Measurements from ENCODE around the gene CENPS. TPM values are rescaled to one million over a fixed set of nuclear protein-coding genes. Genes with fewer than 3 reads are reported as not detected.

Gene CENPS
- total and polyA plus RNA-seq, 9 of the 15 experiments (the other 6 are each of a cell fraction or from before 2014, with no cell fraction given) = 10.2 to 36.0 (median 26.0) TPM

DNA sequence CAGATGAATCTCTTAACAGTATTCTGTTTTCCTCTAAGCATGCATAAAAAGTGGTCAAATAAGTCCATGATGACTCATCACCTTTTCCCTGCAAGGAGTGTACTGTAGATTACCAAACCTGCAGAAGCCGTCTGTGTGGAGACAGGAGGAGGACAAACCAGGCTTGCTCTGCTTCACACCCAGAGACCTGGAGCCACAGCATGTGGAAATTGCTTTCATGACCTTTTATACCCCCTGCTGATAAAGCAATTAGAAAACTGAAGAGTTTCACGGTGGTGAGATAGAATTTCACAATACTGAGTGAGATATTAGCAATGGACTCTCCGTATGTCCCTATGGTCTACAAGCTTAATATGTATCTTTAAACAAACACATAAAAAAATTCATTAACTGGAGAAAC, 29.0 kb downstream of the CENPS start (continued):
- TF ChIP-seq, protein P1, sequence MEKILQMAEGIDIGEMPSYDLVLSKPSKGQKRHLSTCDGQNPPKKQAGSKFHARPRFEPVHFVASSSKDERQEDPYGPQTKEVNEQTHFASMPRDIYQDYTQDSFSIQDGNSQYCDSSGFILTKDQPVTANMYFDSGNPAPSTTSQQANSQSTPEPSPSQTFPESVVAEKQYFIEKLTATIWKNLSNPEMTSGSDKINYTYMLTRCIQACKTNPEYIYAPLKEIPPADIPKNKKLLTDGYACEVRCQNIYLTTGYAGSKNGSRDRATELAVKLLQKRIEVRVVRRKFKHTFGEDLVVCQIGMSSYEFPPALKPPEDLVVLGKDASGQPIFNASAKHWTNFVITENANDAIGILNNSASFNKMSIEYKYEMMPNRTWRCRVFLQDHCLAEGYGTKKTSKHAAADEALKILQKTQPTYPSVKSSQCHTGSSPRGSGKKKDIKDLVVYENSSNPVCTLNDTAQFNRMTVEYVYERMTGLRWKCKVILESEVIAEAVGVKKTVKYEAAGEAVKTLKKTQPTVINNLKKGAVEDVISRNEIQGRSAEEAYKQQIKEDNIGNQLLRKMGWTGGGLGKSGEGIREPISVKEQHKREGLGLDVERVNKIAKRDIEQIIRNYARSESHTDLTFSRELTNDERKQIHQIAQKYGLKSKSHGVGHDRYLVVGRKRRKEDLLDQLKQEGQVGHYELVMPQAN (IDR thresholded peaks at IDR 0.05; ENCODE audit: borderline replicate concordance) = no peak
- TF ChIP-seq ZFPM2 (CRISPR knock-in tag; IDR thresholded peaks at IDR 0.05) (no peak), PHF20 (IDR thresholded peaks at IDR 0.05; ENCODE audit: partially characterized antibody) (no peak), TEAD1 (CRISPR knock-in tag; IDR thresholded peaks at IDR 0.05) (no peak), CSDE1 (IDR thresholded peaks at IDR 0.05) (no peak), NR2C1 (IDR thresholded peaks at IDR 0.05) (peak; percentile 50; the same call in 1 of the 2 replicates), NR2C1 (tag; IDR thresholded peaks at IDR 0.05) (peak; percentile 67), ZKSCAN3 (CRISPR knock-in tag; IDR thresholded peaks at IDR 0.05) (no peak), ARHGAP35 (IDR thresholded peaks at IDR 0.05; ENCODE audit: partially characterized antibody) (no peak), TOE1 (IDR thresholded peaks at IDR 0.05; ENCODE audit: borderline replicate concordance) (peak; percentile 15; the same call in 1 of the 2 replicates), TOE1 (CRISPR knock-in tag; IDR thresholded peaks at IDR 0.05; ENCODE audit: borderline replicate concordance, low read depth) (no peak), CHCHD3 (CRISPR knock-in tag; IDR thresholded peaks at IDR 0.05) (0 out of 2 replicates have a peak, but pooled peaks have one; percentile 30), ATF7 (IDR thresholded peaks at IDR 0.05) (peak; percentile 48; the same call in 1 of the 2 replicates), SMARCE1 (IDR thresholded peaks at IDR 0.05) (peak; percentile 78), GABPB1 (CRISPR knock-in tag; IDR thresholded peaks at IDR 0.05) (no peak), KDM1A (IDR thresholded peaks at IDR 0.05) (no peak; a peak in 1 of 4 replicates), ELF4 (CRISPR knock-in tag; IDR thresholded peaks at IDR 0.05) (no peak), THAP7 (CRISPR knock-in tag; IDR thresholded peaks at IDR 0.05) (no peak), FOXP1 (CRISPR knock-in tag; IDR thresholded peaks at IDR 0.05) (no peak), ZNF512 (tag; IDR thresholded peaks at IDR 0.05) (no peak), ERF (CRISPR knock-in tag; IDR thresholded peaks at IDR 0.05) (no peak), ZNF445 (CRISPR knock-in tag; IDR thresholded peaks at IDR 0.05; ENCODE audit: low read depth) (no peak), ZFP91 (CRISPR knock-in tag; IDR thresholded peaks at IDR 0.05) (no peak)
- TF ChIP-seq, protein P2, sequence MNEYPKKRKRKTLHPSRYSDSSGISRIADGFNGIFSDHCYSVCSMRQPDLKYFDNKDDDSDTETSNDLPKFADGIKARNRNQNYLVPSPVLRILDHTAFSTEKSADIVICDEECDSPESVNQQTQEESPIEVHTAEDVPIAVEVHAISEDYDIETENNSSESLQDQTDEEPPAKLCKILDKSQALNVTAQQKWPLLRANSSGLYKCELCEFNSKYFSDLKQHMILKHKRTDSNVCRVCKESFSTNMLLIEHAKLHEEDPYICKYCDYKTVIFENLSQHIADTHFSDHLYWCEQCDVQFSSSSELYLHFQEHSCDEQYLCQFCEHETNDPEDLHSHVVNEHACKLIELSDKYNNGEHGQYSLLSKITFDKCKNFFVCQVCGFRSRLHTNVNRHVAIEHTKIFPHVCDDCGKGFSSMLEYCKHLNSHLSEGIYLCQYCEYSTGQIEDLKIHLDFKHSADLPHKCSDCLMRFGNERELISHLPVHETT (CRISPR knock-in tag; conservative IDR thresholded peaks at IDR 0.05 in 1 of 2, IDR thresholded peaks at IDR 0.05 in 1 of 2) = no peak

All from K562 (cell line).